Neural progenitor cell (in vitro differentiated cells): ENCODE data around the gene ZNF511.

Source experiments
- CTCF ChIP-seq: fragments of 200-600 bp; sonication (generic); IDR thresholded peaks from 2 replicates; pipeline ENCODE4 v1.5.1; 2017; ENCODE audit warnings: antibody characterized with exemption, mild to moderate bottlenecking
- EZH2 ChIP-seq: fragments of 200-600 bp; sonication (generic); IDR thresholded peaks from 2 replicates; pipeline ENCODE4 v1.6.1; 2017; ENCODE audit warnings: antibody characterized with exemption, mild to moderate bottlenecking, moderate library complexity
- EZH2phosphoT487 ChIP-seq: fragments of 200-600 bp; sonication (generic); IDR thresholded peaks from 2 replicates; pipeline ENCODE4 v1.6.1; 2017; ENCODE audit warnings: antibody characterized with exemption

GRCh38 chr10:133299738-133300137 lies 9.0 kb upstream of the ZNF511 start:
- no peak for TF ChIP-seq EZH2phosphoT487
- TF ChIP-seq CTCF: no peak
- no peak for TF ChIP-seq EZH2
